HUES64 (cell line): ENCODE data around the gene PIP5K1C.
A peak's percentile ranks its signal among the peaks of the same experiment; 100 is the strongest.

Source experiments
- H3K27ac ChIP-seq: 2 replicates; pipeline ENCODE4 v1.7.0; 2013; ENCODE audit warnings: low read depth, low read length, inconsistent platforms
- H3K27me3 ChIP-seq: 2 replicates; pipeline ENCODE4 v1.6.1; 2013; ENCODE audit warnings: mild to moderate bottlenecking, low read length; ENCODE audit not compliant: insufficient read depth
- H3K36me3 ChIP-seq: 2 replicates; pipeline ENCODE4 v1.6.1; 2013; ENCODE audit warnings: mild to moderate bottlenecking, low read length; ENCODE audit not compliant: insufficient read depth
- H3K4me1 ChIP-seq: 2 replicates; pipeline ENCODE4 v1.6.1; 2013; ENCODE audit warnings: mild to moderate bottlenecking, low read length, moderate library complexity; ENCODE audit not compliant: insufficient read depth
- H3K4me3 ChIP-seq: 2 replicates; pipeline ENCODE4 v1.5.1; 2013; ENCODE audit warnings: mild to moderate bottlenecking, low read length, moderate library complexity
- H3K9ac ChIP-seq: 2 replicates; pipeline ENCODE4 v1.6.1; 2013; ENCODE audit warnings: mild to moderate bottlenecking, low read depth, low read length
- H3K9me3 ChIP-seq: 2 replicates; pipeline ENCODE4 v1.6.1; 2013; ENCODE audit warnings: low read depth, low read length; ENCODE audit not compliant: insufficient read depth
- WGBS: fragments of 150-250, 120-280 bp; methylation state at CpG from one replicate; pipeline ENCODE4 v1.1.7; 2013; ENCODE audit warnings: missing lambda C conversion rate; 5-methylcytosine and 5-hydroxymethylcytosine counted together

PIP5K1C gene

DNA sequence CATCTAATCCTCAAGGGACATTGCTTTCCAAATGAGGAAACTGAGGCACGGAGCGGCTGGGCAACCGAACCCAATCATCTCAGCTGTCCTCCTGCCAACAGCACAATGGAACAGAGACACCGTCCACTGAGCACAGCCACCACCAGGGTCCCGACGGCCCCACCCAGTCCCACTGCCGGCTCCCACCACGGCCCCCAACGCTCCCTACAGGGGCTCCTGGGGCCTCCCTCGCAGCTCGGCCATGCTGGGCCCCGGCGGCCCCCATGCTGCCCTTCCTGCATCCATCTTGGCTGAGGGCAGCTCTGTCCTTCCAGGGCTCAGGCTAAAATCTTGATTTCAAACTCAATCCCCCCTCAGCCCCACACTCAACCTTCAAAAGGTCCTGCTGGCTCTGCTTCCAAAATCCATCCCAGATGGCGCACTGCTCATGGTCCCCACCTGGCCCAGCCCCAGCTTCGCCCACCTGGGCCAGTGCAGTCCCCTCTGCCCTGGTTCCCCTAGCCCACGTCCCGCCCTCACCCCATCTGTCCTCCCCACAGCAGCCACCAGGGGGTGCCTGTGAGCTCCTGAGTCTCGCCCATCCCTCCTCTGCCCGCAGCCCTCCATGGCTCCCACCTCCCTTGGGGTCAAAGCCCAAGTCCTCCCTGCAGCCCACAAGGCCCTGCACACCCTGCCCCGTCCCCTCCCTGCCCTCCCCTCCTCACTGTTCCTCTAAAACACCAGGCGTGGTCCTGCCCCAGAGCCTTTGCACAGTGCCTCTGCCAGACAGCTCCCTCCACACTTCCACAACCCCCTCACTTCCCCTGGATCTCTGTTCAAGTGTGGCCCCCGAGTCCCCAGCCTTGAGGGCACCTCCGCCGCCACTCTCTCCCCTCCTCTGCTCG is 7.9 kb downstream of the PIP5K1C start:
- H3K9me3 ChIP-seq = no peaks in the 10 kb centered on the region
- 93% methylated on average over 25 of the region's 25 CpGs for WGBS
- no peaks in the 10 kb centered on the region for H3K27me3 ChIP-seq
- H3K36me3 ChIP-seq = 0 out of 2 replicates have a peak, but pooled peaks cover 3% of the 10 kb centered on the region
- H3K4me1 ChIP-seq = peaks cover 5% of the 10 kb centered on the region; the same call in 1 of the 2 replicates
- no peak overlapping the region for H3K4me3 ChIP-seq
- H3K27ac ChIP-seq = no peak overlapping the region
- no peak overlapping the region for H3K9ac ChIP-seq

DNA sequence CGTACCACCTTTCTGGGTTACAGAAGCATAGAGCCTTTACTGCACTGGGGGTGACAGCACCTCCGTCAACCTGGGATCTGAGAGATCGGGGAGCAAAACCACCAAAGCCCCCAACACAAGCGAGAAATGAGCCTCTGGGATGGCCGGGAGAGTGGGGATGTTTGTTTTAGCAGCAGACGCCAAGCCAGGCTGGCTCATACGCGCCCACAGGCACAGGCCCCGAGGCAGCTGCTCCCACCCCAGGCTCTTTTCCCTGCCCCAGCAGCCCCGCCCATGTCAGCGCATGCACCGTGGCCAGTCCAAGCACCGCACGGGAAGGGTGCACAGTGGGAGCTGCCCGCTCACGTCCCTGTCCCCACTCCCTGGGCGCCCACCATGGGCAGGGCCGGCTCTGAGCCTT is 8.5 kb downstream of the PIP5K1C start:
- H3K4me1 ChIP-seq = peaks cover 7% of the 10 kb centered on the region; the same call in 1 of the 2 replicates
- H3K27me3 ChIP-seq = no peaks in the 10 kb centered on the region
- 0 out of 2 replicates have a peak, but pooled peaks cover 3% of the 10 kb centered on the region for H3K36me3 ChIP-seq
- no peak overlapping the region for H3K4me3 ChIP-seq
- H3K9ac ChIP-seq = no peak overlapping the region
- no peak overlapping the region for H3K27ac ChIP-seq
- H3K9me3 ChIP-seq = no peaks in the 10 kb centered on the region
- WGBS = 95% methylated on average over 18 of the region's 18 CpGs

GRCh38 chr19:3691372-3691716 is 8.9 kb downstream of the PIP5K1C start:
- no peaks in the 10 kb centered on the region for H3K9me3 ChIP-seq
- H3K4me1 ChIP-seq = peaks cover 7% of the 10 kb centered on the region; the same call in 1 of the 2 replicates
- WGBS = 93% methylated on average over 16 of the region's 16 CpGs
- no peak overlapping the region for H3K4me3 ChIP-seq
- H3K9ac ChIP-seq = no peak overlapping the region
- H3K27me3 ChIP-seq = no peaks in the 10 kb centered on the region
- 0 out of 2 replicates have a peak, but pooled peaks cover 3% of the 10 kb centered on the region for H3K36me3 ChIP-seq
- H3K27ac ChIP-seq = no peak overlapping the region; the same call in 1 of the 2 replicates

DNA sequence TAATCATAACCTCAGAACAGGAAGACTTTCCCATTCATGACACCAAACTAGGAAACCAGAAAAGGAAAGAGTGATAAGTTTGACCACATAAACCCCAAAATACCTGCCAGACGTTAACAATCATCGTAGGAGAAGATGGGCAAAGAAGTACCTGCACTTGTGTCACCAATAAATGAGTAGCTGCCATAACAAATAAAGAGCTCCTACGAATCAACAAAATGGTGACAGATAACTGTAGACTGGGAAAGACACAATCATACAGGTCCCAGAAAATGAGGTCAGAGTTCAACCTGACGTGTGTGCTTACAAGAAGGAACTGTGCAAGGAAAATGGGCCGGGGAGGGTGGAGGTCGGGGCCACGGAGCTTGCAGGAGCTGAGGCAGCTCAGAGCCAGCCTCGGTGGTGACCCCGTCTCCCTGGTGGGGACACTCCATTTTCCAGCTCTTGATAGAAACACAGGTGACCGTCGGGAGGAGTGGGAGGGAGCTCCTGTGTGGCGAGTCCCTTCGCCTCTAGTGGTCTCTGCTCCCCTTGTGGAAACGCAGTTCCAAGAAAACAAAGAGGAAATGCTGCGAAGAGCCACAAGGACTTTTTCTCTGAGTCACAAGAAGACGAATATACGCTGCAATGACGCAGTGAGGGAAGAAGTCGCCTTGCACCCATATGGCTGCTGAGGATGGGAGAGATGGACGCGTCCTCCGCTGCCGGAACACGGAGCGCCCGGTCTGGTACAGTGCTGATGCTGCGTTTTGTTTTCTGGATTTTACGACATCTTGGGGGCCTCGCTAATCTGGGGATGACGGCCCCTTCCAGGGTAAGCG is 9.5 kb downstream of the PIP5K1C start:
- Histone ChIP-seq H3K4me1 (peaks cover 7% of the 10 kb centered on the region; the same call in 1 of the 2 replicates), H3K9me3 (no peaks in the 10 kb centered on the region)

DNA sequence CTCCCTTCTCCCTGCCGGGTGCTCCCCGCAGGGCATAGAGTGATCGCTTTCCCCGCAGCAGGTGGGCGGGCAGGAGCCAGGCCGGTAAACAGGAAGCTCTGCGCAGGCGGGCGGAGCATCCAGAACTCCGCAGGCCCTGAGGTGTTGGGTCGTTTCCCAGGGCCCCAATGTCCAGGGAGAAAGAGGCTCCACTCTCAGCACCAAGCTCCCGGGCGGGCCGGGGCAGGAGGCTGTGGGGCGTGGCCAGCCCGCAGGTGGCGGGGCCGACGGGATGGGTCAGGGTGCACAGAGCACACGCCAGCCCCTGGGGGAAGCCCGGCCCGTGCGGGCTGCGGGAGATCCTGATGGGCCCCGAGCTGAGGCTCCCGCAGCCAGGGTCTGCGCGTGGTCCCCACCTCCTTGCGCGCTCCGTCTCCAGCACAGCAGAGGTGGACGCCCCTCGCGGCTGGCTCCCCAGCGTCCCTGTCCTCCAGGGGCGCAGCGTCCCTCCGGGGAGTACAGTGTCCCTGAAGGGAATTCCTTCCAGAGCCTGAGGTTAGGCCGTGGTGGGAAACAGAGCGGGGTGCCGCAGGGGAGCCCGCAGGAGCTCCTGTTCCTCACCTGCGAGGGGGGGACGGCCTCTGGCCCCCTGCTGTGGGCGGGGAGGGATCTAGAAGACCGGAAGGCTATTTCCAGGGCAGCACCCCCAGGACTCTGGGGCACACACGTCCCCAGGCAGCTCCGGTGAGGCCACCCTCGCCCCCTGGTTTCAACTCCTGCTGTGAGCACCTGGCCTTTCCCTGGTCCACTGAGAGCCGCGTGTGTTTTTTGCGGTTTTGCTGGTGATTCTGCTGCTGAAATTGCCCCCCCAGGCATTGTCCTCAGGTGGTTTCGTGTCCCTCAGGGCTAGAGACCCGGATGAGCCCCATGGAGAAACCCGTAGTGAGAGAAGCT is 12.2 kb downstream of the PIP5K1C start:
- Histone ChIP-seq H3K27me3 (no peaks in the 10 kb centered on the region), H3K27ac (peak overlapping the region; percentile 86), H3K9me3 (peaks cover 11% of the 10 kb centered on the region), H3K4me1 (peaks cover 12% of the 10 kb centered on the region), H3K36me3 (peaks cover 9% of the 10 kb centered on the region; the same call in 1 of the 2 replicates), H3K9ac (peak overlapping the region; percentile 30; the same call in 1 of the 2 replicates), H3K4me3 (peak overlapping the region; percentile 40)
- WGBS = 14% methylated on average over 55 of the region's 55 CpGs

More for the DNA sequence above, 9.5 kb downstream of the PIP5K1C start:
- Histone ChIP-seq H3K27me3 (no peaks in the 10 kb centered on the region), H3K4me3 (no peak overlapping the region), H3K9ac (no peak overlapping the region), H3K36me3 (0 out of 2 replicates have a peak, but pooled peaks cover 3% of the 10 kb centered on the region), H3K27ac (no peak overlapping the region)
- WGBS = 94% methylated on average over 31 of the region's 31 CpGs

- 71% methylated on average over 12 of the region's 12 CpGs for WGBS
- Histone ChIP-seq H3K27ac (peak overlapping the region; percentile 86; the same call in 1 of the 2 replicates), H3K4me1 (peaks cover 14% of the 10 kb centered on the region), H3K9me3 (peaks cover 11% of the 10 kb centered on the region), H3K36me3 (peaks cover 9% of the 10 kb centered on the region; the same call in 1 of the 2 replicates), H3K27me3 (no peaks in the 10 kb centered on the region), H3K4me3 (peak overlapping the region; percentile 40), H3K9ac (no peak overlapping the region)
Observed at GRCh38 chr19:3687393-3687773, 12.9 kb downstream of the PIP5K1C start.

- WGBS = 98% methylated on average over 7 of the region's 8 CpGs
- Histone ChIP-seq H3K36me3 (peaks cover 7% of the 10 kb centered on the region; the same call in 1 of the 2 replicates), H3K27me3 (no peaks in the 10 kb centered on the region), H3K9me3 (peaks cover 11% of the 10 kb centered on the region), H3K27ac (peak overlapping the region; percentile 87; the same call in 1 of the 2 replicates), H3K4me3 (no peak overlapping the region), H3K9ac (no peak overlapping the region), H3K4me1 (peaks cover 19% of the 10 kb centered on the region)
Observed at GRCh38 chr19:3684817-3685410, 15.4 kb downstream of the PIP5K1C start.

DNA sequence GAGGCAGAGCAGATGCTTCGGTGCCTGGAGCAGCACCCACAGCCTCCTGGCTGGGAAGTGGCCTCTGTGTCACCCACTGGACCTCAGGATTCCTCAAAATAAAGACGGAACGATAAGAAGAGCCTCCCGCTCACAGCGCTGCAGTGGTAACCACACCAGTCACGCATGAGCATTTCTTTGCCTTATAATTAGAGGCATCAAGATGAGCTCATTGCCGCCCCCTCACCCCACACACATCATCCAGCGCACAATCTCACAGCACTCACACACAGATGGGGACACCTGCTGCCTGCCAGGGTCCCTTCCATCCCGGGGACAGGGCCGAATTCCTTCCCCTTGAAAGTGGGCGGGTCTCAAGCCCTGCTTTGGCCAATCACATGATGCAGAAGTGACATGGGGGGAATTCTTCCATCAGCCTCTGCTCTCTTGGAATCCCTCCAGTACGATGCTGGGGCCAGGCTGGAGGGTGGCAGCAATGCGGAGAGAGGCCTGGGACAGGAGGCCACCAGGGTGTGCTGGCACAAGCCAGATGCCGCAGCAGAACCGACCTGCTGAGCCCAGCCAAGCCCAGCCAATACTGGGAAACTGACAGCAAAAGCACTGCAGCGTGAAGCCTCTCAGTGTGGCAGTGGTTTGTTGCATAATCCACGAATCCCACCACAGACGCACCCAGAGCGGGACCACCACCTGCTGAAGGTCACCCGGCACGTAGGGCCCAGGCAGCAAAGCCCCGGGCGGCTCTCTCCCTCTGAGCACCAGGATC is 16.0 kb downstream of the PIP5K1C start:
- Histone ChIP-seq H3K9ac (no peak overlapping the region), H3K36me3 (peaks cover 10% of the 10 kb centered on the region; the same call in 1 of the 2 replicates), H3K9me3 (peaks cover 11% of the 10 kb centered on the region), H3K4me3 (no peak overlapping the region), H3K27ac (peak overlapping the region; percentile 87; the same call in 1 of the 2 replicates), H3K4me1 (peaks cover 19% of the 10 kb centered on the region), H3K27me3 (no peaks in the 10 kb centered on the region)
- 77% methylated on average over 23 of the region's 23 CpGs for WGBS

GRCh38 chr19:3683405-3684053 is 16.7 kb downstream of the PIP5K1C start:
- 33% methylated on average over 25 of the region's 26 CpGs for WGBS
- H3K36me3 ChIP-seq = peaks cover 10% of the 10 kb centered on the region; the same call in 1 of the 2 replicates
- H3K27me3 ChIP-seq = no peaks in the 10 kb centered on the region
- 0 out of 2 replicates have a peak overlapping the region, but pooled peaks have one; percentile 4 for H3K9ac ChIP-seq
- peaks cover 11% of the 10 kb centered on the region for H3K9me3 ChIP-seq
- H3K4me1 ChIP-seq = peaks cover 19% of the 10 kb centered on the region
- H3K27ac ChIP-seq = peak overlapping the region; percentile 87
- no peak overlapping the region for H3K4me3 ChIP-seq
